ENCODE measurements around the gene RBM28.
"Not testable (repeated sequence)": the region's sequence is repeated elsewhere in the genome, so short reads cannot be mapped to it uniquely, and the experiment has no call there.

The RBM28 gene

GRCh38 chr7:128347647-128348097, 4.0 kb upstream of the RBM28 start:
- DNase-seq (ENCODE audit: low read depth), result peak; percentile 41

GRCh38 chr7:128344431-128344774, 695 bp upstream of the RBM28 start:
- DNase-seq (ENCODE audit: low read depth), result no peak

GRCh38 chr7:128341733-128342132, 2.0 kb downstream of the RBM28 start:
- DNase-seq (ENCODE audit: low read depth), result no peak

DNA sequence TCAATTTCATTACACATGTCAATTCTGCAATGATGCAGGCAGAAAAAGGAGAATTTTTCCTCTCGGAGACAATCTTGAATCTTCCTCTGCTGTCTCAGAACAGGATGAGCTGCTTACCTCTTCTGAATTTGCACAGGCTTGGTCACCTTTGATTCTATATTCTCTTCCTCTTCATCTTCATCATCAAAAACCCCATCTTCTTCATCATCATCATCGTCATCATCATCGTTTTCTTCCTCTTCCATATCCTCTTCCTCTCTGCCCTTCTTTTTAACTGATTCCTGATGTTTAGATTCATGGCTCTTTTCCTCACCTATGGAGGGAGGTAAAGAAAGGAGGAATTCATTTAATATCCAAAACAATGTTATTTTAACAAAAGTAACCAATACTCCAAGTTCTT, 8.0 kb downstream of the RBM28 start:
- DNase-seq (ENCODE audit: low read depth), result no peak

DNA sequence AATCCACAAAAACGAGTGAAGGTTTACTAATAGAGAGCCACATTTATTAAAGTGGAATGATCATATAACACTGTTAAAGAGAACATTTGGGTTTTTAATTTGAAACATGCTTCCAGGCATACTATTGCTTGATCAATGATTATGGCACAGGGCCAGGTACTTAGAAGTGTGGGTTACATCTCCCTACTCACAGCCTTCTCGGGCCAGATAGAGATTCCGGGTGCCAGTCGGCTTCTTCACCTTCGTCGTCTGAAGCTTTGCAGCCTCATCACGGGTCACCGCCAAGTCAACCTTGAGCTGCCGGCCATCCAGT, 19.4 kb downstream of the RBM28 start:
- no peak for DNase-seq (ENCODE audit: low read depth)

DNA sequence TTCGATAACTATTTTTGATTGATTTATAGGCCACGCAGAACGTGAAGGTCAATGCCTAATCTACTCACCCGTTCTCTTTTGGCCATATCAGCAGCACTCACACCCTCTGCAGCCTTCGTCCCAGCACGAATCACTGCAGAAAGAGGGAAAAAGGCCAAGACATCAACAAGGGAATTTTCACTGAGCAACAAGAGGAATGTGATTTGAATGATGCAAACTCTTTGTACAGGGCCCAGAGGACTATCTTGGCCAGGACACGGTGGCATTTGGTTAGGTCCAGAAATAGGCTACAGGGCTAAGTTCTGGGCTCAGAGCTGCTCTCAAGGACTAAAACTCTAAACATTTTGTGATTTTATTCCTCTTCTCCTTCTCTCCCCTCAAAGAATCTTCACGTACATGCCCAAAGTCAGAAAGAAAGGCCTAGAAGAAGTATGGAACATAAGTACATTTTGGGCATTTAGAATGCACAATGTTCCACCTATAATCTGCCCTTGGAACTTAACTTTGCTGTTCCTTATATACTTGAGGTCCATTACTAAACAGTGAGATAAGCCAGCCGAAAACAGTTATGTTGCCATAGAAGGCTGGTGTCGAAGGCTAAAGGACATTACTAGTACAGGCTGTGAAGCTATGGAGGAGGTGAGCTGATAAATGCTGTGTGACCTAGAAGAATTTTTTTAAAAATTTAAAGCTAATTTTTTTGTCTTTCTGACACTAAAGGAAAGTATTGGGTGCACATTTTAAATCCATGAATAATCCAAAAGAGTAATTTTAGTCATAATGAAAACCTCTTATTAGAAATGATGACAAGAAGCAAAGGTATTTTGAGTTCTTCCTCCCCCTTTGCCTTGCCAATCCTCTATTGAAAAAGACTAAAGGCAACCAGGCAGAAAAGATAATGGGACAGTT, 20.0 kb downstream of the RBM28 start:
- DNase-seq (ENCODE audit: low read depth), result no peak

DNA sequence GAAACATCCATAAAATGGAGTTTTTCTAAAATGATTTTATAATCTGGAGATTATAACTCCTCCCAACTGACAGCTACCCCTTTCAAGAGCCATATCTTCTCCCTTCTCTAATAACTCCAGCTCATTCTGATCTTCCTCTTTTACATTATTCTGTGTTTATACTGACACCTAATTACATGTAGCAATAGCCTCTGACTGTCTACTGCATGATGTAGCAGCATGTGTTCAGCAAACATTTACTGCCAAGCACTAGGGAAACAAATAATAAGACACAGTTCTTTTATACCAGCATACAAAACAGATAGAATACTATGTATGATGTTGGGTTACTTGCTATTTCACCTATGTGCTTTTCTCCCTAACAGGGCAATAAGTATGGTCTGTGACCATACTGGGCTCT, 20.7 kb downstream of the RBM28 start:
- DNase-seq (ENCODE audit: low read depth), result no peak

DNA sequence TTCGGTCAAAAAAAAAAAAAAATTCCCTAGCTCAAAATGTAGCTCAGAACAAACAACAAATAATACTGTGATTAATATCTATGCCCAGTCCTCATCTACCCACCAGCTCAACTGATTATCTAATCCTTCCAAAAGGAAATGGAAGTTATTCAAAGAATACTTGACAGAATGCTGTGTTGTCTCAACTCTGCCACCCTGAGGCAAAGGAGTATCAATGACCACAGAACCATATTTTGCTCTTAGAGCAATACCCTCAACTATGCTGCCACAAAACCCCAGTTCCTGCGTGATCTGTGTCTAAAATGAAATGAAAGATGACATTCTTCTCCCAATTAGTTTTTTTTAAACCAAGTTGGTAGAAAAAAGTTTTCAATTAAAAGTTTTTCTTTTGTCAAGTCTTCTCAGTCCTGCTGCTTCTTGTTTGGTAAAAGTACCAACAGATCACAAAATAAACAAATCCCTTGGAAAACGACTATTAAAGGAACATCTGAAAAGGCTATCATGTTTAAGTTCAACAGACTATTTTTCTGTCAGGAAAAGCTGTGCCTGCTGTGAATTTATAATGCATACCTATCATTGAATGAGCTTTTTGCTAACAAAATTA, 21.6 kb downstream of the RBM28 start:
- no peak for DNase-seq (ENCODE audit: low read depth)

GRCh38 chr7:128321044-128321422, 22.7 kb downstream of the RBM28 start:
- DNase-seq (ENCODE audit: low read depth), result no peak

- DNase-seq (ENCODE audit: low read depth), result no peak
Measured at GRCh38 chr7:128318691-128319090, 25.0 kb downstream of the RBM28 start.

DNA sequence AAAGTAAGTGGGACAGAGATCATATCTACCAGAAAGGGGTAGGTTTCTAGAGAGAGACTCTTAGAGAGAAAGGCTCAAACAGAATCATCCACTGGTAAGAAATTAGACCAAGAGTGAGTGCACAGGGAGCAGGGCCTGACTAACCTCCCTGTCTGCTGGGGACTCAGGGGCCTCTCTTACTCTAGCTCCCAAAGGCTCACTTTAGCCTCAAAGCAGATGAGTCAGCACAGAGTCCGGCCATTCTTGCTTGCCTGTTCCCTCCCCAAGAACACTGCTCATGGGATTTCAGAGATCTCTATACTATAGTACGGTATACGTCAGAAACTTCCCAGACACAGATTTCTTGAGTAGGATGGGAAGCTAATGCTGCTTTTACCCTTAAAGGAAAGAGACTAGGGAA, 32.7 kb downstream of the RBM28 start:
- no peak for DNase-seq (ENCODE audit: low read depth)

GRCh38 chr7:128310499-128310898, 33.2 kb downstream of the RBM28 start:
- DNase-seq (ENCODE audit: low read depth), result no peak

- no peak for DNase-seq (ENCODE audit: low read depth)
Measured at GRCh38 chr7:128309976-128310375, 33.7 kb downstream of the RBM28 start.

GRCh38 chr7:128309124-128309523, 34.6 kb downstream of the RBM28 start:
- DNase-seq (ENCODE audit: low read depth), result no peak

DNA sequence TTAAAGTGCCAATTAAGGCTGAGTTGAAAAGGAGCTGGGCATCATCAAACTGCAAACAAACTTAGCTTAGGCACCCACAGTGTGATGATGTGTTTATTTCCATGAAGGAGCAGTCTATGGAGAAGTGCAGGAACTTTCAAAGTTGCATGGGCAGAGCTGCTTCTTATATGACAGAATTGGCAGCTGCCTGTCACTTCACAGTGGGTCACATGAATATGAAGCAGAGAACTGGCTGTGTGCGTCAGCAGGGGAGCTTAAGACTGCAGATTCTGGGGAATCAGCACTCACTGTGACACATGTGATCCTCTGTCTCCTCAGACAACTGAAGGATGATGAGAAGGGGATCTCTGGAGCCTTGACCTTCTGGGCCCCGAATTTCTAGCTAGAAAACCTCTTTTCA, 36.6 kb downstream of the RBM28 start:
- no peak for DNase-seq (ENCODE audit: low read depth)

- no peak for DNase-seq (ENCODE audit: low read depth)
Measured at GRCh38 chr7:128304212-128304611, 39.5 kb downstream of the RBM28 start.

GRCh38 chr7:128303643-128304042, 40.1 kb downstream of the RBM28 start:
- no peak for DNase-seq (ENCODE audit: low read depth)

DNA sequence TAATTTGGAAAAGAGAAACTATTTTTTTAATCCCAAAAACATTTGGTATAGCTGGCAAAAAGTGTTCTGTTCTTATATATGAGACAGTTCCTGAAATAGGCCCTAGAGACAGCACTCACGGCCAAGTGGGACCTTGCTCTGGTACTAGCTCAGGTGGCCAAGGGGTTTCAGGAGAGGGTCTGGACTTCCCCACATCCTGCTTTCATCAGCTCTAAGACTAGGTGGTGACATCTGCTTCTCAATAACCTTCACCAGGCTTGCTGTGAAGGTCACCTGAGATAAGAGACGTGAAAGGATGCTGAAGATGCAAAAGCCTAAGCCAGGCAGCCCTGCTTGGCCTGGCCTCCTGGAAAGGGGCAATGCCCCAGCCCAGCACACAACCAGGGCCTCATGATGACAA, 40.6 kb downstream of the RBM28 start:
- no peak for DNase-seq (ENCODE audit: low read depth)

DNA sequence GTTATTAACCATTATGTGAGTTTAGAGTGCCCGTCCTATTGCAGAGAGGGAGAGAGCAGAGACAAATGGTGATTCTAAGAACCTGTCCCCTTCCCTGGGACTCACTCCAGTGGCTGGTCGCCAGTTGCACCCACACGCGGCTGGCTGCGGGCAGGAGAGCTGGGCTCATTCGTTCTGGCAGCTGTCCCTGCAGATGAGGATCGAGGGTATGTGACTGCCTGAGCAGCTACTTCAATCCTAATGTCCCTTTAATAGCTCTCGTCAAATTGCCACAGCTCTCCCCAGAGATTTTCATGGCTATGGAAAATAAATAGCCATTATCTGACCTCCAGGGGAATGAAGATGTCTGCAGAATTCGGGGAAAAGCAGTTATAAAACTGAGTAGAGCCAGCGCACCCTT, 41.6 kb downstream of the RBM28 start:
- no peak for DNase-seq (ENCODE audit: low read depth)

DNA sequence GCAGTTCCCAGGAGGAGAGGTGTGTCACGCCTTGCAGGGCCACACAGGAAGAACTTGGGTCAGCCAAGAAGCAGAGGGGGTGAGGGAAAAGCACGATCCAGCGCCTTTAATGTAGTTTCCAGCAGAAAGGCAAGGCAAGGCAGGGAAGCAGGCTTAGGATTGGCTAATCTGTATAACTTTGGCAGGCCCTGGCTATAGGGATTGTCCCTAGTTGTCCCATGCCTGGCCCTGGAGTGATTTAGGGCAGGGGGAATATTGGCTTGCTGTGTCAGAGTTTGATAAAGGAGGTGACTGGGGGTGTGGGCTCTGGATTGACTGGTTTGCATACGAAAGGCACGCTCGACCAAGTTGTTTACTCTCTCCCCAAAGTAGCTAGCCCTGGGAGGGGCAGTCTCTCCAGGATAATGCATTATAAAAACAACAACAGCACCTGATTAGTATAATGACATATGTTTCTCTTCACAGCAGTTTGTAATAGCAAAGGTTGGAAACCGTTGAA, 44.5 kb downstream of the RBM28 start:
- DNase-seq (ENCODE audit: low read depth), result no peak

- not testable (repeated sequence) for DNase-seq (ENCODE audit: low read depth)
Measured at GRCh38 chr7:128298004-128298403, 45.7 kb downstream of the RBM28 start.

DNA sequence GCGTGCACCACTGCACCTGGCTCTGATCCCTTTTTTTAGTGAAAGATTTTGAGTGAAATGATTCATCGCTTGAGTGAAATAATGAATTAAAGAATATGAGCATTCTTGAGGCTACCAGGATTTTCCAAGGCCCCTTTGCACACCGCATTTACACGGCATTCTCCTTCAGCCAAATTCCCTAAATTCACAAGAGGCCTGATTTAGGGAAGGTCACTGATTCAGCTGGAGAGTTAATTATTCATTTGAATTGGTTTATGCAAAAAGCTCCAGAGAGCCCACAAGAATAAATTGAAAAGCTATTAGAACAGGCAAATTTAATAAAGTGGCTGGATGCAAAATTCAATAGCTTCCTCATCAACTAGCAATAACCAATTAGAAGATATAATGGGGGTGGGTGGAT, 56.2 kb downstream of the RBM28 start:
- no peak for DNase-seq (ENCODE audit: low read depth)

DNA sequence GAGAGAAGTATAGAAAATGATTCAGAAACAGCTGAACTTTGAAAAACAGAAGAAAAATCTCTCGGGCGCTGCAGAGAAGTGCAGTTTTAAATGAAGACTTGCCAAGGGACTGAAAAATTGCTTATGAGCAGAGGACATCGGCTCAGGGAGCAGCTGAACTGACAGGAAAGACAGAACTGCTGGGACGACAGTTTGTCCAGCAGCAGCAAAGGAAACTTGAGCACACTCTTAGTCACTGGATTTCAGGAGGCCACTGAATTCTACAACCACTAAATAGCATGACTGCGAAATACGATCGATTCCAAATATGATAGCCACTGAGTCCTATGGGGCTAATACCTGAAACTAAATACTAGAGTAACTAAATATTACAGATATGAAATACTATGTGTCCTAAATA, 59.6 kb downstream of the RBM28 start:
- no peak for DNase-seq (ENCODE audit: low read depth)
